Mesendoderm (in vitro differentiated cells): ENCODE results near the gene RASA4B.
"Not testable (repeated sequence)": the region's sequence is repeated elsewhere in the genome, so short reads cannot be mapped to it uniquely, and the experiment has no call there.

Experiments used
- DNase-seq: peaks from one replicate; pipeline ENCODE4 v3.0.0; 2013
- H2AK5ac ChIP-seq: 2 replicates; pipeline ENCODE4 v1.6.1; 2013; ENCODE audit warnings: low read length, inconsistent platforms
- H2BK120ac ChIP-seq: 2 replicates; pipeline ENCODE4 v1.6.1; 2013; ENCODE audit warnings: low read depth, mild to moderate bottlenecking, low read length, moderate library complexity, mixed read lengths
- H2BK15ac ChIP-seq: replicated peaks from 2 replicates; pipeline ENCODE4 v1.6.1; 2013; ENCODE audit warnings: low read depth, mild to moderate bottlenecking, moderate library complexity
- H2BK5ac ChIP-seq: 2 replicates; pipeline ENCODE4 v1.6.1; 2013; ENCODE audit warnings: low read length, inconsistent platforms
- H3K18ac ChIP-seq: 2 replicates; pipeline ENCODE4 v1.6.1; 2013; ENCODE audit warnings: mild to moderate bottlenecking, low read length, mixed read lengths
- H3K23ac ChIP-seq: one replicate; pipeline ENCODE4 v1.6.1; 2013; ENCODE audit warnings: low read length
- H3K27ac ChIP-seq: 2 replicates; pipeline ENCODE4 v1.5.1; 2013; ENCODE audit warnings: low read depth, mild to moderate bottlenecking, inconsistent platforms, low read length, moderate library complexity
- H3K27me3 ChIP-seq: 2 replicates; pipeline ENCODE4 v1.6.1; 2013; ENCODE audit warnings: low read length, control low read depth, mild to moderate bottlenecking, inconsistent platforms; ENCODE audit not compliant: insufficient read depth, poor library complexity
- H3K36me3 ChIP-seq: 2 replicates; pipeline ENCODE4 v1.6.1; 2013; ENCODE audit warnings: low read length, inconsistent platforms; ENCODE audit not compliant: control insufficient read depth, insufficient read depth
- H3K4ac ChIP-seq: one replicate; pipeline ENCODE4 v1.6.1; 2013; ENCODE audit warnings: low read depth, mild to moderate bottlenecking, low read length, moderate library complexity
- H3K4me1 ChIP-seq: 2 replicates; pipeline ENCODE4 v1.6.1; 2013; ENCODE audit warnings: low read depth, low read length, inconsistent platforms; ENCODE audit not compliant: control insufficient read depth
- H3K4me2 ChIP-seq: 2 replicates; pipeline ENCODE4 v1.6.1; 2013; ENCODE audit warnings: low read length
- H3K4me3 ChIP-seq: 2 replicates; pipeline ENCODE4 v1.5.1; 2013; ENCODE audit warnings: mild to moderate bottlenecking, low read length
- H3K56ac ChIP-seq: one replicate; pipeline ENCODE4 v1.6.1; 2013; ENCODE audit warnings: low read length
- H3K79me1 ChIP-seq: 2 replicates; pipeline ENCODE4 v1.6.1; 2013; ENCODE audit warnings: low read length, inconsistent platforms
- H3K79me2 ChIP-seq: 2 replicates; pipeline ENCODE4 v1.6.1; 2013; ENCODE audit warnings: mild to moderate bottlenecking, low read length; ENCODE audit not compliant: control insufficient read depth, insufficient read depth
- H3K9ac ChIP-seq: 2 replicates; pipeline ENCODE4 v1.6.1; 2013; ENCODE audit warnings: low read length, inconsistent platforms
- H4K5ac ChIP-seq: one replicate; pipeline ENCODE4 v1.6.1; 2013; ENCODE audit warnings: low read length
- H4K8ac ChIP-seq: one replicate; pipeline ENCODE4 v1.6.1; 2013; ENCODE audit warnings: low read depth, mild to moderate bottlenecking, control low read depth, low read length, moderate library complexity
- WGBS: extraction: QIAGEN DNeasy Blood & Tissue Kit; methylation state at CpG from one replicate; pipeline ENCODE4 v1.1.7; 2013; ENCODE audit warnings: low lambda C conversion rate, missing lambda C conversion rate; ENCODE audit not compliant: insufficient coverage; ENCODE audit errors: extremely low coverage; 5-methylcytosine and 5-hydroxymethylcytosine counted together

RASA4B gene

GRCh38 chr7:102481962-102482361, 35.6 kb downstream of the RASA4B start:
- not testable (repeated sequence) for H3K4me2 ChIP-seq, H2AK5ac ChIP-seq, DNase-seq, H3K23ac ChIP-seq, H3K4ac ChIP-seq, H2BK120ac ChIP-seq, H3K4me1 ChIP-seq, H3K4me3 ChIP-seq, H2BK5ac ChIP-seq, H2BK15ac ChIP-seq, H3K56ac ChIP-seq, H3K27me3 ChIP-seq, H4K5ac ChIP-seq, H3K9ac ChIP-seq, H4K8ac ChIP-seq, H3K79me2 ChIP-seq, H3K79me1 ChIP-seq, H3K18ac ChIP-seq, H3K36me3 ChIP-seq, H3K27ac ChIP-seq
- no CpG with 5 or more reads among the region's 10 CpGs for WGBS

- H3K4me3 ChIP-seq, DNase-seq, H3K56ac ChIP-seq, H4K5ac ChIP-seq, H3K4ac ChIP-seq, H3K9ac ChIP-seq, H3K4me2 ChIP-seq, H3K27me3 ChIP-seq, H2BK15ac ChIP-seq, H3K27ac ChIP-seq, H4K8ac ChIP-seq, H3K23ac ChIP-seq, H3K79me1 ChIP-seq, H3K36me3 ChIP-seq, H2AK5ac ChIP-seq, H2BK120ac ChIP-seq, H3K79me2 ChIP-seq, H3K4me1 ChIP-seq, H3K18ac ChIP-seq, H2BK5ac ChIP-seq: not testable (repeated sequence)
- WGBS = no CpG with 5 or more reads among the region's 11 CpGs
These were observed 37.5 kb downstream of the RASA4B start for GRCh38 chr7:102479982-102480637.

- H3K23ac ChIP-seq, H4K5ac ChIP-seq, H2BK15ac ChIP-seq, H3K79me1 ChIP-seq, H4K8ac ChIP-seq, H3K27me3 ChIP-seq, H2AK5ac ChIP-seq, H2BK5ac ChIP-seq, H3K27ac ChIP-seq, H3K4me1 ChIP-seq, H3K4me3 ChIP-seq, H3K4ac ChIP-seq, H3K36me3 ChIP-seq, H3K79me2 ChIP-seq, H2BK120ac ChIP-seq, H3K9ac ChIP-seq, H3K56ac ChIP-seq, H3K4me2 ChIP-seq, DNase-seq, H3K18ac ChIP-seq: not testable (repeated sequence)
- WGBS = no CpG with 5 or more reads among the region's 10 CpGs
These were observed 38.4 kb downstream of the RASA4B start for GRCh38 chr7:102479209-102479584.

- not testable (repeated sequence) for H3K36me3 ChIP-seq, H3K23ac ChIP-seq, H3K4me1 ChIP-seq, H3K79me1 ChIP-seq, H2BK120ac ChIP-seq, H2BK15ac ChIP-seq, H3K18ac ChIP-seq, H3K9ac ChIP-seq, H3K79me2 ChIP-seq, H3K4ac ChIP-seq, H3K56ac ChIP-seq, H2AK5ac ChIP-seq, H3K27ac ChIP-seq, H3K27me3 ChIP-seq, H4K5ac ChIP-seq, H3K4me3 ChIP-seq, H2BK5ac ChIP-seq, H4K8ac ChIP-seq, H3K4me2 ChIP-seq
- DNase-seq = peak; percentile 89
- no CpG with 5 or more reads among the region's 72 CpGs for WGBS
These were observed 39.0 kb downstream of the RASA4B start, which contains the start of gene POLR2J for GRCh38 chr7:102478314-102479208. Gene POLR2J, minus strand, starts transcription at chr7:102478922. Its CDS starts 62 bp downstream, at chr7:102478860.

- H4K5ac ChIP-seq, H2BK120ac ChIP-seq, H2AK5ac ChIP-seq, H4K8ac ChIP-seq, H3K79me2 ChIP-seq, DNase-seq, H3K9ac ChIP-seq, H3K23ac ChIP-seq, H3K56ac ChIP-seq, H3K4ac ChIP-seq, H3K4me2 ChIP-seq, H3K27me3 ChIP-seq, H3K4me1 ChIP-seq, H3K36me3 ChIP-seq, H3K79me1 ChIP-seq, H3K27ac ChIP-seq, H3K18ac ChIP-seq, H2BK5ac ChIP-seq, H3K4me3 ChIP-seq, H2BK15ac ChIP-seq: not testable (repeated sequence)
- WGBS = no CpG with 5 or more reads among the region's 19 CpGs
These were observed 42.7 kb downstream of the RASA4B start for GRCh38 chr7:102474736-102475435.
